ENCODE results near the gene GOLGA8B.

DNA sequence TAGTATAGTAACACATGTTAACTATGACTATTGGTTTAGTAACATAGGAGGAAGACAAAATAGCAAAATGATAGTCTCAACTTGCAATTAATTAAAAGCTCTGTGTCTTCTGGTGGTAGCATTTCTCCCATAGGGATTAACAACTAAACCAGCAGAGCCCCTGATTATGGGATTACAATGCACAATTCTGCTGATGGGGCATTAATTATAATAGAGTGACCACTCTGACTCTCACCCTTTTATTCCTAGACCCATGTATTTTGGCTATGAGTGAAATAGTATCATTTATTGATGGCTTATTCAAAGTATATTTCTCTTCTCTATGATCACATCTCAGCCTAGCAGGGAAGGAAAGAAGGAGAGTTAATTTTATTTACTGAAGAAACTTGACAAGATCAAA is 17.5 kb upstream of the GOLGA8B start:
- TF ChIP-seq, protein P1, sequence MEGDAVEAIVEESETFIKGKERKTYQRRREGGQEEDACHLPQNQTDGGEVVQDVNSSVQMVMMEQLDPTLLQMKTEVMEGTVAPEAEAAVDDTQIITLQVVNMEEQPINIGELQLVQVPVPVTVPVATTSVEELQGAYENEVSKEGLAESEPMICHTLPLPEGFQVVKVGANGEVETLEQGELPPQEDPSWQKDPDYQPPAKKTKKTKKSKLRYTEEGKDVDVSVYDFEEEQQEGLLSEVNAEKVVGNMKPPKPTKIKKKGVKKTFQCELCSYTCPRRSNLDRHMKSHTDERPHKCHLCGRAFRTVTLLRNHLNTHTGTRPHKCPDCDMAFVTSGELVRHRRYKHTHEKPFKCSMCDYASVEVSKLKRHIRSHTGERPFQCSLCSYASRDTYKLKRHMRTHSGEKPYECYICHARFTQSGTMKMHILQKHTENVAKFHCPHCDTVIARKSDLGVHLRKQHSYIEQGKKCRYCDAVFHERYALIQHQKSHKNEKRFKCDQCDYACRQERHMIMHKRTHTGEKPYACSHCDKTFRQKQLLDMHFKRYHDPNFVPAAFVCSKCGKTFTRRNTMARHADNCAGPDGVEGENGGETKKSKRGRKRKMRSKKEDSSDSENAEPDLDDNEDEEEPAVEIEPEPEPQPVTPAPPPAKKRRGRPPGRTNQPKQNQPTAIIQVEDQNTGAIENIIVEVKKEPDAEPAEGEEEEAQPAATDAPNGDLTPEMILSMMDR (IDR thresholded peaks at IDR 0.05; ENCODE audit: low read depth, low read length) = no peak
- TF ChIP-seq EZH2phosphoT487 (IDR thresholded peaks at IDR 0.05; ENCODE audit: low read depth) = no peak

All from OCI-LY3 (cell line).